ENCODE results near the gene FHAD1. TPM values are rescaled to one million over a fixed set of nuclear protein-coding genes. Genes with fewer than 3 reads are reported as not detected.

The FHAD1 gene
- total RNA-seq, 1 donor = 0.72 TPM

DNA sequence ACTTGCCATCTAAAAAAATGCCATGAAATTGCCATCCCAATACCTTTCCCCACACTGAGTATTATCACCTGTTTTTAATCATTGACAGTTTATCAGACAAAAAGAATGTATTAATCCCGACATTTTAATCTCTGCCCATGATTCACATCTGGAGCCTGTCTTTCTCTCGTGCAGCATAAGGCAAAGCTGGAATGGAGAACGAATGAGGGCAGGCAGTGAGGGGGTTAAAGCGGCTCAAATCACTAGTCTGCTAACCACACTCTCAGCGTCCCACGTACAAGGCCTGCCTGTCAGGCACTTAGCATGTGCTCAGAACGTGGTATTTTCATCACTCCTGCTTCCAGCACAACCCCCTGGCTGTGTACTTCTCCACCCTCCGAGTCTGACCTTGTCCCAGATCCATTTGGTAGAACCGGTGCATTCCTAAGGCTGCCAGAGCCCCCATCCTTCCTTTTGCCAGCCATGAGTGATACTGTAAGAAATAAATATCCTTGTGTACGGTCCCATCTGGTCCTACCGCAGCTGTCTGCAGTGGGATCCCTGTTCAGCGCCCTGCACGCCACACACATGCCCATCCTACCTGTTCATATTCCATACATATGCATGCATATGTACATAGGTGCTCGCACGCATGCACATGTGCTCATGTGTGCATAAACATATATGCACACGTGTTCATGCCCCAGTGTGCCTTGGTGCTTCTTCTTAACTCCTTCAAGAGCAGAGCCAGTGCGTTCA, 34.6 kb upstream of the FHAD1 start:
- Histone ChIP-seq H3K36me3 (ENCODE audit: insufficient read depth, low read length) (no peaks in the 10 kb centered on the region), H3K4me2 (ENCODE audit: insufficient read depth, low read length) (no peak overlapping the region), H3K9me3 (ENCODE audit: low read depth, low read length) (no peaks in the 10 kb centered on the region), H3K27me3 (ENCODE audit: insufficient read depth, low read length) (no peaks in the 10 kb centered on the region), H3K4me1 (ENCODE audit: insufficient read depth, low read length) (no peaks in the 10 kb centered on the region), H3K27ac (ENCODE audit: low read depth, low read length) (no peak overlapping the region), H2AFZ (ENCODE audit: low read length) (no peak overlapping the region), H3K79me2 (ENCODE audit: insufficient read depth, low read length) (no peaks in the 10 kb centered on the region), H3K4me3 (ENCODE audit: insufficient read depth, low read length) (no peak overlapping the region), H4K20me1 (ENCODE audit: insufficient read depth, low read length) (no peaks in the 10 kb centered on the region)
- no peak for DNase-seq (ENCODE audit: insufficient read length, low spot score, missing footprints)
- TF ChIP-seq, protein P1, sequence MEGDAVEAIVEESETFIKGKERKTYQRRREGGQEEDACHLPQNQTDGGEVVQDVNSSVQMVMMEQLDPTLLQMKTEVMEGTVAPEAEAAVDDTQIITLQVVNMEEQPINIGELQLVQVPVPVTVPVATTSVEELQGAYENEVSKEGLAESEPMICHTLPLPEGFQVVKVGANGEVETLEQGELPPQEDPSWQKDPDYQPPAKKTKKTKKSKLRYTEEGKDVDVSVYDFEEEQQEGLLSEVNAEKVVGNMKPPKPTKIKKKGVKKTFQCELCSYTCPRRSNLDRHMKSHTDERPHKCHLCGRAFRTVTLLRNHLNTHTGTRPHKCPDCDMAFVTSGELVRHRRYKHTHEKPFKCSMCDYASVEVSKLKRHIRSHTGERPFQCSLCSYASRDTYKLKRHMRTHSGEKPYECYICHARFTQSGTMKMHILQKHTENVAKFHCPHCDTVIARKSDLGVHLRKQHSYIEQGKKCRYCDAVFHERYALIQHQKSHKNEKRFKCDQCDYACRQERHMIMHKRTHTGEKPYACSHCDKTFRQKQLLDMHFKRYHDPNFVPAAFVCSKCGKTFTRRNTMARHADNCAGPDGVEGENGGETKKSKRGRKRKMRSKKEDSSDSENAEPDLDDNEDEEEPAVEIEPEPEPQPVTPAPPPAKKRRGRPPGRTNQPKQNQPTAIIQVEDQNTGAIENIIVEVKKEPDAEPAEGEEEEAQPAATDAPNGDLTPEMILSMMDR (IDR thresholded peaks at IDR 0.05; ENCODE audit: extremely low read depth, low read depth, low read length) = no peak

- no peak for DNase-seq (ENCODE audit: insufficient read length, low spot score, missing footprints)
- Histone ChIP-seq H3K27me3 (ENCODE audit: insufficient read depth, low read length) (no peaks in the 10 kb centered on the region), H2AFZ (ENCODE audit: low read length) (no peak overlapping the region), H3K4me1 (ENCODE audit: insufficient read depth, low read length) (no peaks in the 10 kb centered on the region), H3K79me2 (ENCODE audit: insufficient read depth, low read length) (no peaks in the 10 kb centered on the region), H3K27ac (ENCODE audit: low read depth, low read length) (no peak overlapping the region), H3K4me2 (ENCODE audit: insufficient read depth, low read length) (no peak overlapping the region), H3K36me3 (ENCODE audit: insufficient read depth, low read length) (no peaks in the 10 kb centered on the region), H4K20me1 (ENCODE audit: insufficient read depth, low read length) (no peaks in the 10 kb centered on the region), H3K9me3 (ENCODE audit: low read depth, low read length) (no peaks in the 10 kb centered on the region), H3K4me3 (ENCODE audit: insufficient read depth, low read length) (no peak overlapping the region)
- TF ChIP-seq, protein P1 (IDR thresholded peaks at IDR 0.05; ENCODE audit: extremely low read depth, low read depth, low read length) = no peak
Measured at GRCh38 chr1:15212954-15213291, 34.1 kb upstream of the FHAD1 start.

DNA sequence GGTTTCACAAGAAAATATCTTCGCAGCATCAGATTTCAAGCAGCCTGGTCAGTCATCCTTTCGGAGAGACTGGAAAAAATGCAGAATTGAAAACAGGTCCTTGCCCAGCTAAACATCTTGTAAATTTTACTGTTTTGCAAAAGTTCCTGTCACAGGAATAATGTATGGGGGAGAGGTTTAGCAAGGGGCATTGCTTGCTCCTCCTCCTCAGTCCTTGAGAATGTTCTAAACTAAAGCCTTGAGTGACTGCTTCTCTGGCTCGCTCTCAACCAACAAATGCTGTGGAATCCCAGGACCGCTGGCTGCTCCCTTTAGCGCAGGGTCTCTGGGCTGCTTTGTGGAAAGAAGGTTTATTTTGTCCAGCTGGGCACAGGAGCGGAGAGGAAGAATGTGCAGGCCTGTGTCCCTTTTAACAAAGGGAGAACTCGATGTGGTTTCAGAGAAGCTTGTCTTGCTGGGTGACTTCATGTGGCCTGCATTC, 33.6 kb upstream of the FHAD1 start:
- no peak for DNase-seq (ENCODE audit: insufficient read length, low spot score, missing footprints)
- no peak overlapping the region for H3K4me2 ChIP-seq (ENCODE audit: insufficient read depth, low read length)
- H3K27me3 ChIP-seq (ENCODE audit: insufficient read depth, low read length) = no peaks in the 10 kb centered on the region
- H3K27ac ChIP-seq (ENCODE audit: low read depth, low read length) = no peak overlapping the region
- no peaks in the 10 kb centered on the region for H4K20me1 ChIP-seq (ENCODE audit: insufficient read depth, low read length)
- no peaks in the 10 kb centered on the region for H3K36me3 ChIP-seq (ENCODE audit: insufficient read depth, low read length)
- no peak overlapping the region for H2AFZ ChIP-seq (ENCODE audit: low read length)
- no peaks in the 10 kb centered on the region for H3K79me2 ChIP-seq (ENCODE audit: insufficient read depth, low read length)
- no peak overlapping the region for H3K4me3 ChIP-seq (ENCODE audit: insufficient read depth, low read length)
- H3K9me3 ChIP-seq (ENCODE audit: low read depth, low read length) = no peaks in the 10 kb centered on the region
- no peaks in the 10 kb centered on the region for H3K4me1 ChIP-seq (ENCODE audit: insufficient read depth, low read length)
- TF ChIP-seq, protein P1 (IDR thresholded peaks at IDR 0.05; ENCODE audit: extremely low read depth, low read depth, low read length) = no peak

- DNase-seq (ENCODE audit: insufficient read length, low spot score, missing footprints) = no peak
- Histone ChIP-seq H3K27ac (ENCODE audit: low read depth, low read length) (no peak overlapping the region), H3K79me2 (ENCODE audit: insufficient read depth, low read length) (no peaks in the 10 kb centered on the region), H4K20me1 (ENCODE audit: insufficient read depth, low read length) (no peaks in the 10 kb centered on the region), H3K4me3 (ENCODE audit: insufficient read depth, low read length) (no peak overlapping the region), H3K36me3 (ENCODE audit: insufficient read depth, low read length) (no peaks in the 10 kb centered on the region), H2AFZ (ENCODE audit: low read length) (no peak overlapping the region), H3K4me2 (ENCODE audit: insufficient read depth, low read length) (no peak overlapping the region), H3K4me1 (ENCODE audit: insufficient read depth, low read length) (no peaks in the 10 kb centered on the region), H3K27me3 (ENCODE audit: insufficient read depth, low read length) (no peaks in the 10 kb centered on the region), H3K9me3 (ENCODE audit: low read depth, low read length) (no peaks in the 10 kb centered on the region)
- TF ChIP-seq, protein P1 (IDR thresholded peaks at IDR 0.05; ENCODE audit: extremely low read depth, low read depth, low read length) = no peak
Measured at GRCh38 chr1:15214527-15214926, 32.5 kb upstream of the FHAD1 start.

All from osteoblast (primary cell).